Ecto neural progenitor cell (in vitro differentiated cells): ENCODE data around the gene PCNX3.
A peak's percentile ranks its signal among the peaks of the same experiment; 100 is the strongest.

Experiments
- DNase-seq: peaks from one replicate; pipeline ENCODE4 v3.0.0-alpha.2; 2018; ENCODE audit warnings: low spot score

Gene PCNX3

DNA sequence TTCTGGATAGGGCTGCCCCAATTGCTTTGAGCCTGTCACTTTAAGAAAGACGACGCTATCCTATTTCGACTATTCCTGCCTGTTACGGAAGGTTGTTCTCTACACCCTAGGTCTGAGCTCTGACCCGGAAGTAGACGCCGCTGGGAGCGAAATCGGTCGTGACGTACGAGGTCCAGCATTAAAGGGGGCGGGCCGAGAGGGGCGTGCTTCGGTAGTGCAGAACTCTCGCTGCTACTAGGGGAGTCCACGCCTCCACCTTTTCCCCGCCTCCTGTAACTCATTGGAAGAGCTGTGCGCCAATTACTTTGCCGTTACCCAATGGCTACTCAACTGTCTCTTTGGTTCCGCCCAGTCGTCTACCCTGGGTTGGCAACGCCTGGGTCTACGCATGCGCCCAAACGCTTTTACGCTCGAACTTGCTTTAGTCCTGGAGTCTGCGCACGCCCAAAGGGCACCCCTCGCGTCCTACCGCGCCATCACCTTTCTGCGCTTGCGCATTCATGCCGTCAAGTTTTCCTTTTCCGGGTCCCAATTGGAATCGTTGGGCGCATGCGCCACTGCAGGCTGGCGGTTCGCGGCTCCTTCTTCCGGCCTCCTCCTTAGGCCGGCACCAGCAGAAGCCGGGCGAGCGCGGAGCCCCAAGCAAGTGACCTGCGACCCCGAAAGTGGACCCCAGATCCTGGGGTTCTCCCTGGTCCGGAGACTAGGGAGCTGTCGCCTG, at the start of gene PCNX3:
Gene PCNX3, plus strand, starts transcription at position 548 of the 721 bp plus-strand sequence. CDS start 536 bp downstream, outside the sequence.
- DNase-seq, result peak; percentile 100

DNA sequence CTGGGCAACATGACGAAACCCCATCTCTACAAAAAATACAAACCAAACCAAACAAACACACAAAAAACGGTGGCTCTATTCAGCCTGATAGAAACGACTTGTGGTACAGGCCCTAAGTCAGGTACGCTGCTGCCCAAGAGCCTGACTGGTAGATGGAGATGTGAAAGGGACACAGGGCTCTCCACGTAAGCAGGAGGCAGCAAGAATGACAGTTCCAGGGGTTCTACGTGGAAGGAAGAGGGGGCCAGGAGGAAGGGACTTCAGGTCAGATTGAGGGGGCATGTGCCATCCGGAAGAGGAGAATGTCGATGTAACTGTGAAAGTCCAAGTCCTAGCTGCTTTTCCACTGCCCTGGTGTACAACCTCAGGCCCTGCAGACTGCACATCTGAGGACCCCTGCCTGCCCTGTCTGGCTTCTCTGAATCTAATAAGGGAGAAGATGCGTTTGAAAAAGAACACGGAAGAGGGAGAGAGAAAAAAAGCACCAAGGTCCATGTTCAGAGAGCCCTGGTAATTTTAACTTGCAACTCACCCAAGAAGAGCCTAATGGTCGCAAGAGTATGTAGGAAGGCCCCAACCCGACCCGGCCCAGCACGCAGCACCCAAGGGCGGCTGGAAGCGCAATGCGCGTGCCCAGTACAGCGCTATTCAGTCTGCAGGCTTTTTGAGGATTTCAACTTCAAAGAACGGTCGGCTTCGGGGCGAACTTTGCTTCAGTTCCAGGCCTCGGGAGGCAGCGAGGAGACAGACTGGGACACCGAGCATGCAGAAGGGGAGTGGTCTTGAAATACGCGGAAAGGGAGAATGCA, 46.2 kb upstream of the PCNX3 start:
- DNase-seq, result no peak

- DNase-seq, result peak; percentile 99
Measured at GRCh38 chr11:65569973-65570918, 45.3 kb upstream of the PCNX3 start, which contains the start of gene ZNRD2. TSS of gene ZNRD2 (plus strand) at chr11:65570477. CDS start at chr11:65570492, 15 bp downstream.

GRCh38 chr11:65571420-65571819, 44.2 kb upstream of the PCNX3 start:
- DNase-seq, result no peak

DNA sequence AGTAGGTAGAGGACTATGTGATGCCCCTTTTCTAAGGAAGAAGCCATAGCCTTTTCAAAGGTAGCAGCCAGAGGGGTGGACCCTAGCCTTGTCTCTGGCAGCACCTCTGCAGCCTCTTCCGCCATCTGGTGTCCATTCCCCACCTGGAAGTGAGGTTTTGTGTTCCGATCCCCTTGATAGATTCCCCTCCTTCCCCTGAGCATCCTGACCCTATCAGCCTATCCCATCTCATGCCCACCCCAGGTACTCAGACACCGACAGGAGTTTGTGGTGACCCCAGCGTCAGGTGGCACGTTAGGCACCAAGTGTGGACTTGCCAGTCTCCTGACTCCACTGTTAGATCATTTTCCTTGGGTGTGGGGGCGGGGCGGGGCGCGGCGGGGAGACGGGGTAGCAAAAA, 43.6 kb upstream of the PCNX3 start:
- DNase-seq, result no peak

DNA sequence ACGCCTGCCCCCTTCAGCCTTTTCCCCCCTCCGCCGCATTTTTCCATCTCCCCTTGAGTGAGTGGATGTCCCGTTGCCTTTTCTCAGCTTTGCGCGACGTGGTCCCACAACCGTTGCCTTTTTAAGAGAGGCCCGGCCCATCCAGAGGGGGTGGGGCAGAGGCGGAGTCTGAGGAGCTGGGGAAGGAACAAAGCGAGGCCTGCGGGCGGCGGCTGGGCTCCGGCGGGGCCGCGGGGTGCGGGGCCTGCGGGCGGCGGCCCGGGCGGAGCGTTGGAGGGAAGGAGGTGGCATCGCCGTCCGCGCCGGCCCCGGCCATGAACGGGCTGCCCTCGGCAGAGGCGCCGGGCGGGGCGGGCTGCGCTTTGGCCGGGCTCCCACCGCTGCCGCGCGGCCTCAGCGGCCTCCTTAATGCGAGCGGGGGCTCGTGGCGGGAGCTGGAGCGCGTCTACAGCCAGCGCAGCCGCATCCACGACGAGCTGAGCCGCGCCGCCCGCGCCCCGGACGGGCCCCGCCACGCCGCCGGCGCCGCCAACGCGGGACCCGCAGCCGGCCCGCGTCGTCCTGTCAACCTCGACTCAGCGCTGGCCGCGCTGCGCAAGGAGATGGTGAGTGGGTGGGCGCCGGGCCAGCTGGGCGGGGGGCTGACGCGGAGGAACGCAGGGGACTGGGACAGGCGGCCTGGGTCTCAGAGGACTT, 43.1 kb upstream of the PCNX3 start, which contains the start of gene FAM89B:
Gene FAM89B, plus strand, starts transcription at position 183 of the 696 bp plus-strand sequence. Its CDS starts 132 bp downstream, at position 315.
- DNase-seq, result peak; percentile 89

- DNase-seq, result no peak
Measured at GRCh38 chr11:65573391-65574079, 42.0 kb upstream of the PCNX3 start.

- DNase-seq, result peak; percentile 94
Measured at GRCh38 chr11:65574109-65574810, 41.3 kb upstream of the PCNX3 start.

GRCh38 chr11:65574811-65575567, 40.6 kb upstream of the PCNX3 start:
- no peak for DNase-seq

GRCh38 chr11:65575568-65576231, 39.9 kb upstream of the PCNX3 start, which contains the start of gene EHBP1L1:
TSS of gene EHBP1L1 (plus strand) at chr11:65576053. CDS start at chr11:65576303, 250 bp downstream.
- DNase-seq, result peak; percentile 72

DNA sequence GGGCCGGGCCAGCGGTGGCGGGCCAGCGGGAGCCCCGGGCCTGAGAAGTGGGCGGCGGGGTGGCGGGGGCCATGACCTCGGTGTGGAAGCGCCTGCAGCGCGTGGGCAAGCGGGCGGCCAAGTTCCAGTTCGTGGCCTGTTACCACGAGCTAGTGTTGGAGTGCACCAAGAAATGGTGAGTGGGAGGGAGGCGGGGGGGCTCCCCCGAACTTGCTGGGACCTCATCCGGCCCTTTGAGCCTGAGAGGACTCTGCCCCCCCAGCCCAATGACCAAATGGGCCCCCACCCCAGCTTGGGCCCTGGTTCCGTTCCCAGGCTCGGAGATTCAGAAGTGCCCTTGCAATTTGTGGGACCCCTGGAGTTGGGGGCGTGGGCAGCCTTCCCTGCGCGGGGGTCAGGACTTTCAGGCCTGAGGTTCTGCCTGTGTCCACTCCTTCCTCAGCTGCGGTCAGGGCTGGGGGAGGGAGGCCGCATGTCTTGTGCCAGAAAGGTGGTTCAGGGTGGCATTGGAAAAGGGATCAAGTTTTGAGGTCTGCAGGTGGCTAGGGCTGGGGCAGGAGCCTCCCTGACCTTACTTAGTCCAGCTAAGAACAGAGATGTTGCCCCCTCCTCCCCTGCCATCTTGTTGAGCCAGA, 39.2 kb upstream of the PCNX3 start:
- no peak for DNase-seq

- no peak for DNase-seq
Measured at GRCh38 chr11:65576867-65577755, 38.5 kb upstream of the PCNX3 start.

- DNase-seq, result no peak
Measured at GRCh38 chr11:65577756-65578109, 37.8 kb upstream of the PCNX3 start.

DNA sequence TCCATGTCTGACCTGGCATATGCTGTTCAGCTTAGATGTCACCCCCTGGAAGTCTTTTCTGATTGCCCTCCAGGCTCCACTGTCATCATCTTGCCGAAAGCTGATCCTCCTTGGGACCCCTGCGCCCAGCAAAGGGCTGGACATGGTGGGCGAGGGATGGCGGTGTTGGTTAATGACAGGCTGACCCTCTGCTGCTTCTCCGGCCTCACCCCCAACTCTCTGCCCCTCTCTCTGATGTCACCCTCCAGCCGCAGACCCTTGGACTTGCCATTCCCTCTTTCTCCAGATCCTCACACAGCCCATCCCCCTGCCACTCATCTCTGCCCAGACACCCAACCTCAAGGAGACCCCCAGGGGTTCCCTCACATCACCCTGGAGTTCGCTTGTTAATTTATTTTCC, 37.4 kb upstream of the PCNX3 start:
- no peak for DNase-seq

DNA sequence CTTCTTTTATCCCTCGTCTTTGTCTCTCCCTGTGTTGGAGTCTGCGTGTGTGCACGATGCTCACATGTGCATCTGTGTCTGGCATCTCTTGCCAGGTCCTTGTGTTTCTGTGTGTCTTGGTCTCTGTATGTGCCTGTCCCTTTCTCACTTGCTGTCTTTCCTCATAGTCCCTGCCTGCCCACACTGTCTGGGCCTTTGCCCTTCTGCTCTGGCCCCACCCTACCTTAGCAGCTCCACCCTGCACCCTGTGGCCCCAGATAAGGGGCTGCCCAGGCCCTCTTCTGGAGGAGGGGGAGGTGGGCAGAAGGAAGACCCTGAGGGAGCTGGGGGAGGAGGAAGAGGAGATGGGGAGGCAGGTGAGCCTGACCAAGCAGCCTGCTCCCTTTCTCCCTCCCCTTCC, 36.9 kb upstream of the PCNX3 start:
- no peak for DNase-seq

DNA sequence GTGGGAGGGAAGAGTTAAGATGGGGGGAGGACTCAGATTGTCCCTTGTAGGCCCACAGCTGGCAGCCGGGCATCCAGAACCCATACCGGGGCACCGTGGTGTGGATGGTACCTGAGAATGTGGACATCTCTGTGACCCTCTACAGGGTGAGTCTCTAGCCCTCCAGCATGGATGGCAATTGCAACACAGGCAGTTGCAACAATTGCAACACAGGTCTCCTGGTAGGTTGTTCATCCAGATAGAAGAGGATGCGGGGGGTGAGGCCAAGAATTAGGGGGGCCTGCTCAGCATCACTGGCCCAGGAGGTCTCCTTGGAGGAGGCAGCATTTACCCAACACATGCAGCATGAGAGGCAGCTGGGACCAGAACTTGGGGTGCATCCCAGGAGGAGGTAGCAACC, 36.3 kb upstream of the PCNX3 start:
- no peak for DNase-seq

DNA sequence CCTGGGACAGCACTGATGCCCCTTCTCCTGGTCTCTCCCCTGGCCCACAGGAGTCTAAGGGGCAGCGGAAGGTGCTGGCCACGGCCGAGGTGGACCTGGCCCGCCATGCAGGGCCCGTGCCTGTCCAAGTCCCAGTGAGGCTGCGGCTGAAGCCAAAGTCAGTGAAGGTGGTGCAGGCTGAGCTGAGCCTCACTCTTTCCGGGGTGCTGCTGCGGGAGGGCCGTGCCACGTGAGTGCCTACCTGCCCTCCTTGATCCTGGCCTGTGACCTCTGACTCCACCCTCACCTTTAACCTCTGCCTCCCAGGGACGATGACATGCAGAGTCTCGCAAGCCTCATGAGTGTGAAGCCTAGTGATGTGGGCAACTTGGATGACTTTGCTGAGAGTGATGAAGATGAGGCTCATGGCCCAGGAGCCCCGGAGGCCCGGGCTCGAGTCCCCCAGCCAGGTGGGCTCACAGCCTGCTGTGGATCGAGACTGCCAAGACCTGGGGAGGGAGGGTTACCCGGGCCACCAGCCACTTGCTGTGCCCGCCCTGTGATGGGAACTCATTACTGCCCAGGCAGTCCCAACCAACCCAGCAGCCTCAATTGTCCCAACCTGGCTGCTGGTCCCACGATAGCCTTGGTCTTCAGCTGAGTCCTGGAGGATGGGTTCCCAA, 35.4 kb upstream of the PCNX3 start:
- no peak for DNase-seq
